ENCODE data around the gene CDH26. TPM values are rescaled to one million over a fixed set of nuclear protein-coding genes. Genes with fewer than 3 reads are reported as not detected.

CDH26 gene
- polyA plus RNA-seq, 1 donor (not counting 4 experiments of a cell fraction or from before 2014, with no cell fraction given): 1.1 TPM

DNA sequence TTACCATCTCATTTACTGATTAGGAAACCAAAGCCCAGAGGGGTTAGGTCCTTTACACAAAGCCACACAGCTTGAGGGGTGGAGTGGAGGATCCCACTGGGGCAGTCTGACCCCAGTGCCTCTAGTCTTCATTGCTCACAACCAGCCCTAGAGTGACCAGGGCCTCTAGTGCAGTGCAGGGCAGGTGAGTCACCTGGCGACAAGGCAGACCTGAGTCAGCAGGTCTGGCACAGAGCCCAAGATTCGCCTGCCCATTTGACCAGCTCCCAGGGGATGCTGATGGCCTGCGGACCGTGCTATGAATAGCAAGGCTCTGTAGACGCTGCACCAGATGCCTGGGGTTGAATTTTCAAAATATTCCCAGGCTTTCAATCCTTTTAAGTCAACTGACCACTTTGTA, 29.9 kb downstream of the CDH26 start:
- no peaks in the 10 kb centered on the region for H3K9me1 ChIP-seq (ENCODE audit: control insufficient read depth, extremely low read depth, insufficient read depth, low read length)
- no peaks in the 10 kb centered on the region for H3K9me3 ChIP-seq (ENCODE audit: control insufficient read depth, low read depth, low read length)
- H3K9ac ChIP-seq (ENCODE audit: control insufficient read depth, extremely low read depth, insufficient read depth, low read length): no peak overlapping the region
- dilution Hi-C loops (cut with MboI; ENCODE audit: extremely low pct_ligation_motif_present, low sequenced_read_pairs): no loop called here
- DNase-seq (ENCODE audit: low read depth, low spot score) (no peak), FAIRE-seq (no peak)
- H3K36me3 ChIP-seq (ENCODE audit: control insufficient read depth in 2 of 2, extremely low read depth in 1 of 2, insufficient read depth in 2 of 2, low read length in 2 of 2): no peaks in the 10 kb centered on the region
- H2AFZ ChIP-seq (ENCODE audit: control insufficient read depth, low read length): no peak overlapping the region
- no peak overlapping the region for H3K4me3 ChIP-seq (ENCODE audit: control insufficient read depth in 2 of 3, extremely low read depth in 1 of 3, insufficient read depth in 2 of 3, low read depth in 1 of 3, low read length in 3 of 3)
- peak overlapping the region; percentile 31 for H3K4me2 ChIP-seq (ENCODE audit: control insufficient read depth, extremely low read depth, insufficient read depth, low read depth, low read length)
- H3K4me1 ChIP-seq (ENCODE audit: control insufficient read depth, extremely low read depth, insufficient read depth, low read length): peaks cover 26% of the 10 kb centered on the region
- H4K20me1 ChIP-seq (ENCODE audit: control insufficient read depth, extremely low read depth, insufficient read depth, low read length): no peaks in the 10 kb centered on the region
- no peaks in the 10 kb centered on the region for H3K79me2 ChIP-seq (ENCODE audit: control insufficient read depth, insufficient read depth, low read length)
- TF ChIP-seq, protein P1, sequence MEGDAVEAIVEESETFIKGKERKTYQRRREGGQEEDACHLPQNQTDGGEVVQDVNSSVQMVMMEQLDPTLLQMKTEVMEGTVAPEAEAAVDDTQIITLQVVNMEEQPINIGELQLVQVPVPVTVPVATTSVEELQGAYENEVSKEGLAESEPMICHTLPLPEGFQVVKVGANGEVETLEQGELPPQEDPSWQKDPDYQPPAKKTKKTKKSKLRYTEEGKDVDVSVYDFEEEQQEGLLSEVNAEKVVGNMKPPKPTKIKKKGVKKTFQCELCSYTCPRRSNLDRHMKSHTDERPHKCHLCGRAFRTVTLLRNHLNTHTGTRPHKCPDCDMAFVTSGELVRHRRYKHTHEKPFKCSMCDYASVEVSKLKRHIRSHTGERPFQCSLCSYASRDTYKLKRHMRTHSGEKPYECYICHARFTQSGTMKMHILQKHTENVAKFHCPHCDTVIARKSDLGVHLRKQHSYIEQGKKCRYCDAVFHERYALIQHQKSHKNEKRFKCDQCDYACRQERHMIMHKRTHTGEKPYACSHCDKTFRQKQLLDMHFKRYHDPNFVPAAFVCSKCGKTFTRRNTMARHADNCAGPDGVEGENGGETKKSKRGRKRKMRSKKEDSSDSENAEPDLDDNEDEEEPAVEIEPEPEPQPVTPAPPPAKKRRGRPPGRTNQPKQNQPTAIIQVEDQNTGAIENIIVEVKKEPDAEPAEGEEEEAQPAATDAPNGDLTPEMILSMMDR (optimal IDR thresholded peaks at IDR 0.05 in 1 of 3, IDR thresholded peaks at IDR 0.05 in 1 of 3, conservative IDR thresholded peaks at IDR 0.05 in 1 of 3; ENCODE audit: extremely low read depth in 1 of 3, insufficient read depth in 2 of 3, low read length in 3 of 3): no peak
- TF ChIP-seq EZH2 (IDR thresholded peaks at IDR 0.05; ENCODE audit: low read length): no peak
- no peaks in the 10 kb centered on the region for H3K27me3 ChIP-seq (ENCODE audit: control insufficient read depth, extremely low read depth, insufficient read depth, low read length)
- H3K27ac ChIP-seq (ENCODE audit: control insufficient read depth, insufficient read depth, low read length): peak overlapping the region; percentile 28

- H3K9me1 ChIP-seq (ENCODE audit: control insufficient read depth, extremely low read depth, insufficient read depth, low read length): peaks cover 2% of the 10 kb centered on the region
- dilution Hi-C loops (cut with MboI; ENCODE audit: extremely low pct_ligation_motif_present, low sequenced_read_pairs): no loop called here
- H3K36me3 ChIP-seq (ENCODE audit: control insufficient read depth in 2 of 2, extremely low read depth in 1 of 2, insufficient read depth in 2 of 2, low read length in 2 of 2): no peaks in the 10 kb centered on the region
- no peak overlapping the region for H2AFZ ChIP-seq (ENCODE audit: control insufficient read depth, low read length)
- H3K4me2 ChIP-seq (ENCODE audit: control insufficient read depth, extremely low read depth, insufficient read depth, low read depth, low read length): no peak overlapping the region
- H3K27ac ChIP-seq (ENCODE audit: control insufficient read depth, insufficient read depth, low read length): no peak overlapping the region
- no peaks in the 10 kb centered on the region for H3K27me3 ChIP-seq (ENCODE audit: control insufficient read depth, extremely low read depth, insufficient read depth, low read length)
- FAIRE-seq: no peak
- no peaks in the 10 kb centered on the region for H3K9me3 ChIP-seq (ENCODE audit: control insufficient read depth, low read depth, low read length)
- no peak for DNase-seq (ENCODE audit: low read depth, low spot score)
- no peaks in the 10 kb centered on the region for H3K79me2 ChIP-seq (ENCODE audit: control insufficient read depth, insufficient read depth, low read length)
- no peak for TF ChIP-seq EZH2 (IDR thresholded peaks at IDR 0.05; ENCODE audit: low read length)
- TF ChIP-seq, protein P1 (optimal IDR thresholded peaks at IDR 0.05 in 1 of 3, IDR thresholded peaks at IDR 0.05 in 1 of 3, conservative IDR thresholded peaks at IDR 0.05 in 1 of 3; ENCODE audit: extremely low read depth in 1 of 3, insufficient read depth in 2 of 3, low read length in 3 of 3): peak in 1 of 3 experiments; percentile 12
- no peak overlapping the region for H3K9ac ChIP-seq (ENCODE audit: control insufficient read depth, extremely low read depth, insufficient read depth, low read length)
- no peaks in the 10 kb centered on the region for H4K20me1 ChIP-seq (ENCODE audit: control insufficient read depth, extremely low read depth, insufficient read depth, low read length)
- H3K4me1 ChIP-seq (ENCODE audit: control insufficient read depth, extremely low read depth, insufficient read depth, low read length): peaks cover 40% of the 10 kb centered on the region
- H3K4me3 ChIP-seq (ENCODE audit: control insufficient read depth in 2 of 3, extremely low read depth in 1 of 3, insufficient read depth in 2 of 3, low read depth in 1 of 3, low read length in 3 of 3): no peak overlapping the region
These were observed 34.4 kb downstream of the CDH26 start for GRCh38 chr20:59992526-59993084.

Measured in keratinocyte (primary cell).